T-helper 1 cell (primary cell): ENCODE results near the gene ATP6V1F.

ENCODE experiments used
- DNase-seq, 5 donors: peaks; one replicate each; pipeline ENCODE4 v3.0.0-alpha.2; 2012 to 2020

The ATP6V1F gene

DNA sequence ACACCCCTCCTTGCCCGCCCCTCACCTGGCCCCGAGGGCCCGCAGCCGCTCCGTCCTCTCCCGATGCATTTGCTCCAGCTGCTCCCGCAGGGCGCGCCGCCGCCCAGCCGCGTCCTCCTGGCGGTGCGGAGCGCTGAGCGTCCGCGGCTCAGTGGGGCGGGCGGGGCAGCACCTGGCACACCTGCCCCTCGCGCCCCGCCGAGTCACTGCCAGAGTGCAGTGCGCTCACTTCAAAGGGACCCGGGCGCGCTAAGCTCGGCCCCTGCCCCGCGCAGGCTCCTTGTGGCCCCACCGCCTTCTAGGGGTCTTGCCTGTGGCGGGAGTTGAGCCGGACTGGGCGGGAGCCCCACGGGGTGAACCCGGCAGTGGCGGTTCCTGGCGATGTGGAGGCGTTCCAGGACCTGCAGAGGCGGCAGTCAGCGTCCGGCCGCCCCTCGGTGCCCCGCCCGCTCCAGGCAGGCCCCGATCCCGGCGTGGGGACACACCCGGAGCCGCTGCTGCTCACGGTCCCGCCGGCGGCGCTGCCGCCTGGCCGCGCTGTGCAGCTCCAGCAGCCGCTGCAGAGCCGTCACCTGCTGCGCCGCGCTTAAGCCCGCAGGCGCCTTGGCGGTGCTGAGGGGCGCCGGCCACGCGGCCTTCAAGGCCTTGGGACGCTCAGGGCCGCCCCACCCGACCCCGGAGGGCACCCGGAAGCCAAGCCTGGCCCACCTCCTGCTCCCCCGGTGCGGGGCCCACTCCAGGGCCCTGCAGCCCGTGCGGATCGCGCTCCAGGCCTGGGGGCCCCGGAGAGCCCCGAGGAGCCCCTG is 6.7 kb downstream of the ATP6V1F start:
- peak in 4 of 5 donors; percentile 22 to 59 (median 33) for DNase-seq

DNA sequence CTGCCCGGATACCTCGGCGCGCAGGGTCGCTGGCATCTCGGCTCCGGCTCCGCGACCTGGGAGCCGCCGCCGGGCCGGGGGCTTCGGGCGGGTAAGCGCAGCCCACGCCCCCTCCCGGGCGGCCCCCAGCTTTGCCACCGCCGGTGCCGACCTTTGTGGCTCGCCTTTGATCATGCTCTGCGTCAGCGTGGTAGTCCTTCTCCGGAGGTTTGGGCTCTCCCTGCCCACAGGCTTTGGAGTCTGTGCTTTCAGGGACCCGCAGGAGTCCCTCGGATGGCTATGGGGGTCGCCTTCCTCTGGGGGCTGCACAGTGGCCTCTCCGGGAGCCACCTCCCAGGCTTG is 7.3 kb downstream of the ATP6V1F start:
- no peak for DNase-seq

DNA sequence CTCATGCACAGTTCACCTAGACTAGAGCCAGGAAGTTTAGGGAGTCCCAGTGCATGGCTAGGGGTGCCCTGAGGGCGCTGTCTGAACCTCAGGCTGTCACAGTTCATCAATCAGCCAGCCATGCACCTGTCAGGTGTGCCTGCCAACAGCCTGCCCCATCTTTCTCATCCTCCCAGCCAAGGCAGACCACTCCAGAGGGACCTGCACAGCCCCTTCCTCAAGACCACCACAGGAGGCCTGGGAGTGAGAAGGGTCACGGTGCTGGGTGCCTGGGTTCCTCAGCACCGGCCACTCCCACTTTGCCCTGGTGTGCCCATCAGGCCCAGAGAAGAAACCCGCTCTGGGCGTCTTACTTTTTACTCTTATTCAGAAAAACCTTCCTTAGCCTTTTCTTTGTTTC is 8.4 kb downstream of the ATP6V1F start:
- DNase-seq: no peak

DNA sequence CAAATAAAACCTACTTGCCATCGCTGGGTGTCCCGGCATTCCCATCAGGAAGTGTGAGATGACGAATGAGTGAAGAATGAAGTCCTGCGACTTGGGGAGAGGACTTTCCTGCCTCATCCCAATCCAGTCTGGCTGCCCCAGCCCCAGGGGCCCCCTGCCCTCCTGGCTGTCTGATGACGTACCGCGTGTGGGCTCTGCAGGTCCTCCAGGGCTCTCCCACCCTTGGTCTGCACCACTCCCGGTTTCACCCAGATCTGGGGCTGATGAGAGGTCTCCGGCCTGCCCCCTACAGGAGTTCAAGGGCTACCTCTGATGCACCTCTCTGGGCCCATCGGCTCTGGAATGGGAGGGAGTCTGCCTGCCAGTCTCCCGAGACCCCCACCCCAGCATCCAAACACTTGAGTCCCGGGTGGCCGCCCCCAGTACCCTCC is 9.8 kb downstream of the ATP6V1F start:
- DNase-seq: no peak

DNA sequence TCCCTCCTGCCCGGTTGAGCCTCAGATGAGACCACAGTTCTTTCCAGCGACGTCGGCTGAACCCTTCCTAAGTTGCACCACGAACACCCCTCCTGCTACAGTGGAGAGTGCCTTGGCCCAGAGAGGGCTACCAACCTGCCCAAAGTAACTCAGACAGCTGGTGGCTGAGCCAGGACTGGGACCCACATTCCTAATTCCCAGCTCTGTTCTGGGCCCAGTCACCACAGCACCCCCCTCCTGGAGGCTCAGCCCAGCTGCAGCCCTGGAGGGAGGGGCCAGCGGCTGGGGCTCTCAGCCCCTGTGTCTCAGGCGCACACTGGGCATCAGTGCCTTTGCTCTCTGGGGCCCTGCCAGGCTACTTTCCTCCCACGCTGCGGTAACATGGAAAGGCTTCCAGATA is 10.6 kb downstream of the ATP6V1F start:
- DNase-seq: no peak

DNA sequence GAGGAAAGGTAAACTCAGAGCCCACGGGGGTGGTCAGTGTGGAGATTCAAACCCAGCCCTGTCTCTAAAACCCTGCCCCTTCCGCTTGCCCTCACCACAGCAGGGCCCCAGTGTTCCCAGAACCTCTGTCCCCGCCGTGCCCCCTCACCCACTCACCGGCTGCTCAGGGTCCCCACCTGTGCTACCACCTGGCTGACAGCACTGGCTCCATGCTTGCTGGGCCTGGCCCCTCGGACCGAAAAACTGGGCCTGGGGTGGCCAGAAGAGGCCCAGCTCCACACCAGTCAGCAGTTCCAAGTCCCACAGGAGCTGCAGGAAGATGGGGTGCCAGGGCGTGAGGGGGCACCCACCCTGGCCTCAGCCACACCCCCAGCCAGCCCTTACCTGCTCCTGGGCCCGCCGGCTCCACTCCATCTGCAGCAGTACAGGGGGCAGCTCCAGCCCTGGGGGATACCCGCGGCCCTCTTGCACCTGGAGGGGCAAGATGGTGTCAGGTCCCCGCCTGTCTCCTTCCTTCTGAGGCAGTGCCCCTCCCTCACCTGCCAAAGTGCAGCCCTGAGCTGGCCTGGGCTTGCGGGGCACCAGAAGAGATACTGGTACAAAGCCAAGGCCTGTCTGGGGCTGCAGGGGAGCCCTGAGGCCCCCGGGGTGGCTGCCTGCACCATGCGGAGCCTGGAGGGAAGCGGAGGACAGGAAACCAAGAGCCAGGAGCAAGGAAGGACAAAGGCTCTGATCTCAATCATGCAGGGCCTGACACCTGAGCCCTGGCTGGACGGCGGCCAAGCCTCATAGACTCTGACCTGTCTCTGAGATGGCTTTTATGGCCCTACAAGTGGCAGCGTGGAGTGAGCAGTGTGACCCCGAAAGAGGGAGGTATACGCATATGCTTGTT is 11.7 kb downstream of the ATP6V1F start:
- DNase-seq: no peak

DNA sequence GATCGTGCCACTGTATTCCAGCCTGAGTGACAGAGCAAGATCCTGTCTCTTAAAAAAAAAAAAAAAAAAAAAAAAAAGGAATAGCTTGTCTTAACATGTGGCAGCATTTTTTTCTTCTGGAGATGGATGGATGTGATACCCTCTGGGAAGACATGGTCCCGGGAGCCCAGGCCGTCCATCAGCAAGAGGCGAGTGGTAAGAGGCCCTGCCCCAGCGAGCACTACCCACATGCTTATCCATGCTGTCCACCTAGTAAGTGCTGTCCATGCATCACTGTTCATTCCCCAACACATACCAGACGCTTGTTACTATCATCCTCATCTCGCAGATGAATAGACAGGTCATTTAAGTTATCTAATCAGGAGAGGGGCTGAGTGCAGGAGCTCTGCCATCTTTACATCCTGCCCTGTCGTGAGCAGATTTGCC is 12.9 kb downstream of the ATP6V1F start:
- DNase-seq: no peak

DNA sequence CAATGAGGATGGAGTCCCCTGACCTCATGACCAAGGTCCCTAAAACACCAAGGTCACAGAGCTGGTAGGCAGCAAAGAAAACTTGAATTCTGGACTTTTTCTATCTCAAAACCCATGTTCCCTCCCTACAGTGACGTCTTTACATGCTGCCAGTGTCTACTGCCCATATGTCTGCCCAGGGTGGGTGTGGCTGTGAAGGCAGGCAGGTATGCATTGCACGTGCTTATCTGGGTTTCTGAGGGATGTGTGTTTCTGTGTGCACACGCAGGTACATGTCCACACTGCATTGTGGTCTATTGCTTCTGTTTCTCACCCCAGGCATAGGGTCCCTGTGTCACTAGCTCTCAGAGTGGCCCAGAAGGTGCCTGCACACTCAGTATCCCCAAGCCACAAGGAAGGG is 13.5 kb downstream of the ATP6V1F start:
- DNase-seq: no peak

DNA sequence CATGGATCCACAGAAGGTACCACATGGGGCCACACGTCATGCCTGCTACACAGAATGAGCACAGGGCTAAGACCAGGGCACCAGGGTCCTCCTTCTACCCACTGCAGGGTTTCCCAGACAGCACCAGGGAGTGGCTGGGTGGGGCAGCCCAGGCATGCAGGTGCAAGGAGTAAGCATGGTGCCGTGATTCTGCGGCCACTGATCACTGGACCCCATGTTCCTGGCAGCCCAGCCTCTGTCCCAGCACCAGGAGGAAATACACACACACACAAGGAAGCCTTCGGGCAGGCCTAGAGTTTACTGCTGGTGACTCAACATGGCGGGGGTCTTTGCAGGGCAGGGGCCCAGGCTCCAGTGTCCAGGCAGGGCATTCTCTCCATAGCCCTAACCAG is 13.9 kb downstream of the ATP6V1F start:
- no peak for DNase-seq

DNA sequence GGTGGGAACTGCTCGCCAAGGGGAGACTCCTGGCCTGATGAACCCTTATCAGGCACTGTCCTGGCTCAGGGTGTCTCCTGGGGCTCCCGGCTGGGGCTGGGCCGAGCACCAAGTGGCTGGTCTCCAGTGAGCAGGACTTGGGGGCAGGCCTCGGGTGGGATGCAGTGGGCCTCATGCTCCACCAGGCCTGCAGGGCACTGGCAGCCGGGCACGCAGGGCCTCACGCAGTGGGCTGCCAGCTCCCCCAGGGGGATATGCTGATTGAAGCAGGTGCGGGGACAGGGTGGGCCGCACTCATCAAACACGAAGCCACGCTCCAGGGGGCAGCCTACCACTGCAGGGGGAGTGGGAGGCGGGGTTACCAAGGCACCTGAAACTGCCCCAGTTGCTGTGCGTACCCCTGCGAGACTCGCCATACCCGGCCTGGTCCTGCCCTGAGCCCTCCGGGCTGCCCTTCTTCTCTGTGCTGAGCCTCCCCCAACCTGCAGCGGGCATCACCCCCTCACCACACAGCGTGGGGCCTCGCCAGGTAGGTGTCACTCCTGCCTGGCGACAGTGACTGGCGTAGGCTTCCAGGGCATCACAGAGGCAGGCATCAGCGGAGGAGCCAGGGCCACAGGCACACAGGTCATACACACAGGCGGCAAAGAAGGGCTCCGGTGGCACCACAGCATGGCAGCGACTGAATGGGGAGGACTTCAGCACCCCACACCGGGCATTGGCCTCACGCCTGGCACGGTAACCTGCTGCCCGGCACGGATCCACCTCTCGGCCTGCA is 14.5 kb downstream of the ATP6V1F start:
- DNase-seq: no peak

DNA sequence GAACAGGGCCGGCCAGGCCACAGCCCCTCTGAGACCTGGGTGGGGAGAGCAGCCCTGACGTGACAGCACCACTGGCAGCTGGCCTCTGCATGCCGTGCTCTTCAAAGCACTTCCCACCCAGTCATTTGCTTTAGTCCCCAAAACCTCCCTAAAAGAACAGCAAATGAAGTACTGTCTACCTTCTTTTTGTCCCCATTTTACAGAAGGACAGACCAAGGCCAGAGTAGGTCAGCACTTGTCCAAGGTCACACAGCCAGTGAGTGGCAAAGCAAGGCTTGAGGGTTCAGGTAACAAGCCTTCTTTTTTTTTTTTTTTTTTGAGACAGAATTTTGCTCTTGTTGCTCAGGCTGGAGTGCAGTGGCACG is 15.1 kb downstream of the ATP6V1F start:
- DNase-seq: no peak

DNA sequence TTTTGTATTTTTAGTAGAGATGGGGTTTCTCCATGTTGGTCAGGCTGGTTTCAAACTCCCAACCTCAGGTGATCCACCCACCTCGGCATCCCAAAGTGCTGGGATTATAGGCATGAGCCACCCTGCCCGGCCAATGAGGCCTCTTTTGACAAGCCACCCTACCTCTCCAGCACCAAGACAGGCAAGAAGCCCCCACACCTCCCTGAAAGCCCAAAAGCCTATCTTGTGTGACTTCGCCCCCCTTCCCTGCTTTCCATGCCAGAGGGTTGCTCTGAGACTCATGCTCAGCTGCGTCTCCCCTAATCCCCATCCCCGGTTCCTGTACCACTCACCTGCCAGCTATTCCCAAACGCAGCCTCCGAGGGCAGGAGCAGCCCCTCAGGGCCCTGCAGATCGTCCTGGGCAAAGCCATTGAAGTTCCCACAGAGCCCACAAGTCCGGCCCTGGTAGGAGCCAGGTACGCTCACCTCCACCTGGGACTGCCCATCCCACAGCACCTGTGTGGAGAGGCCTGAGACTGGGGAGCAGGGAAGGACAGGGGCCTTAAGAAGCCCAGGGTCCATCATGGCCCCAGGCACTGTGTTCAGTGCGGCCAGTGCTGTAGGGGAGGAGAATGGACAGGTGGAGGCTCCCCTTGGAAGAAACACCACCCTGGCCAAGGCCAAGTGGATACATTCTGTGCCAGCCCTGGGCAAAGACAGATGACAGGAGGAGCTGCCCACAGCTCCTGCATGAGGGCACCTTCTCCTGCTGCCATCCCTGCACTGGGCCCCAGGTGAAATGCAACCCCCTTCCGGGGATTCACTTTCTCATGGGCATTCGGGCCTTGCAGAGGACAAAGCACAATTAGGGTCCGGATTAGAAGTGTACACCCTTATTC is 15.8 kb downstream of the ATP6V1F start:
- DNase-seq: no peak

DNA sequence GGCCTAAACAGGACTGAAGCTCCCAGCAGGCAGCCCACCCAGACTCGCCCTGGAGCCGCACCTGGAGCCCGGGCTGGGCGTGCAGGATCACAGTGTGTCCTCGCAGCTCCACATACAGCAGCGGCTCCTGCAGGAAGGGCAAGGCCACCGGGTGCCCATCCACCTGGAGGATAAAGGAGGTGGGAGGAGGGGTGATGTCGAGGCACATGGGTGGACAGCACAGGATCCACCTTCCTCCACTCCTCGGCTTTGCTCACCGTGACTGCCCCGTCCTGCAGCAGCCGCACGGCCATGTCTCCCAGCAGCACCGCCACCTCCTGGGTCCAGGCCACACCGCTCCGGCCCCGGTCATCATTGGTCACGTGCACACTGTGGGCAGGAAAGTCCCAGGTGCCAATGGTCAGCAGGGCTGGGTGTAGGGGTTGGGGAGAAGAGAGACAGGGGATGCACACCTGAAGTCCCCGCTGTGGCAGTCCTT is 16.8 kb downstream of the ATP6V1F start:
- DNase-seq: no peak

DNA sequence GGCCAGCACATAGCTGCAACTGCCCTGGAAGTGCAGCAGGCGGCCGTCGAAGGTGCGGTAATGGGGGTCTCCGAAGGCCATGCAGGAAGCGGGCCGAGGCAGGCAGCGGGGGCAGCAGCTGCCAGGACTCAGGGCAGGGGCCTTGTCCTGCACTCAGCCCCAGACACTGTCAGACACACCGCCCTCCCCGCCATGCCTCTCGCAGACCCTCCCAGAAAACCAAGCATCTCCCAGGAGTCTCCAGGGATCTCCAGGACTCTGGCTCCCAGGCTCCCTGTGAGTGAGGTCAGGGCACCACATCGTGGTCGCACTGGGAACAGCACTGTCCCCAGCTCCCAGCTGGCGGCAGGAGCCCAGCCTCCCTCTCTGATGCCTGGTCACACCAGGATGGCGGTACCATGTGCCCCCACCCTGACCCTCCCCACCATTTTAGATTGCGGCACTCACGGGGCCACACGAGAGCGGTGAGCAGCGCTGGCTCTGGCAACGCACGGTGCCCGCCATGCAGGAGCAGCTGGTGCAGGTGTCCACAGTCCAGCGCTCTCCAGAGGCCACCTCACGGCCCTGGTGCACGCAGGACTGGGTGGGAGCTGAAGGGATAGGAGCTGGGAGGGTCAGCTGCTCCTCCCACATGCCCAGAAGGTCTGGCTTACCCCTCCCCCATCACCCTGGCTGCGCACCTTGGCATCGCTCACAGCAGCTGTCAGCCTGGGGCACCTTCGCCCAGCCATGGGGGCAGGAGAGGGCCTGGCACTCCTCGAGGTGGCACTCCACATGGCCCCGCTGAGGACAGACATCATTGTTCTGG is 17.5 kb downstream of the ATP6V1F start:
- DNase-seq: no peak

DNA sequence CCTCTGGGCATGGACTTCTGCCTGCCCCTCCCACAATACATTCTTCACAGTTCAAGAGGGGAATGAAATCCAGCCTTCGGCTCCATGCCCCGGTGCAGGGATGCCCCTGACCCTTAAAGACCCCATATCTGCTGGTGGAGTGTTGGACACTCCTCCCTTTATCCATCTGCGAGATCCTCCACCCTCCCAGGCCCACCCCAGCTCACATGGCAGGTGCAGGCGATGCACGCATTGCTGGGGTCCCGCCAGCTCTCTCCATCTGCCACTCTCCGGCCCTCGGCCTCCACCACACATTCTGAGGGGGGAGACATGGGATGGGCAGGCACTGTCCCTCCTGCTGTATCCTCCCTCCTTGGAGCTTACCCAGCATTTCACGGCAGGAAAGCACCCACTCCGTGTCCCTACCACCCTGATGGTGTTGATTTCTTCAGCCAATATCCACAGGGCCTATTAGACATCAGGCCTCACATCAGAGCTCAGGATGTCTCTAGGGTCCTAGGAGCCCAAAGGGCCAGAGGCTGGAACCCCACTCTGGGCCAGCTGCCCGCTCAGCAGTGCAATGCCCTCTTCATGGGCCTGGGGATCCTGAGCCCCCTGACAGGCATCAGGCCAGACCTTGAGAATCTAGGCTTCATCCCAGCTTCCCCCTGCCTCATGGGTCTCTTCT is 18.3 kb downstream of the ATP6V1F start:
- no peak for DNase-seq

DNA sequence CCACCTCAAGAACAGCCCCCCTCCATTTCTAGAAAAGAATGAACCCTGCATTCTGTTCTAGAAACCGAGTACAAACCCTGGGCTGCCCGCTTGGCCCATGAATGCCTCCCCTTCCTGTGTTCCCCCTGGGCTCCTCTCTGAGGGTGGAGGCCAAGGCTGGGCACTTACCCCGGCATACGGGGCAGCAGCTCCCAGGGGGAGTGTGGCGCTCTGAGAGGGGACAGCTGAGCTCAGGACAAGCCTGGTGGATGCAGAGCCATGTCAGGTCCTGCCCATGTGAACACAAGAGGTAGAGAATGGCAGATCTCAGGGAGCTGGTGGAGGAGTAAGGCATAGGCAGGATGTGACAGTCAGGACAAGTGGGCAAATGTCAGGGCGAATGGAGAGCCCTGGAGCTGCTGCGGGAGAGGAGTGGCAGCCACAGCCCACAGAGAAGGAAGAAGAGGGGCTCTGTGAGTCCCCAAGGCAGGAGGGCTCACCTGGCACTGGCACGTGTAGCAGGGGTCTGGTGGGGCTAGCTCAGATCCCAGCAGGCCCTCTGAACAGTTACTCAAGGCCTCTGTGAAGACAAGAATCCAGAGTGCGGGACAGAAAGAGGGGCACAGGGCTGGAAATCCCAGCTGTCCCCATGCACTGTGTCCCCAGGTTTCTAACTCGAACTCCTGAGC is 18.9 kb downstream of the ATP6V1F start:
- DNase-seq: no peak

DNA sequence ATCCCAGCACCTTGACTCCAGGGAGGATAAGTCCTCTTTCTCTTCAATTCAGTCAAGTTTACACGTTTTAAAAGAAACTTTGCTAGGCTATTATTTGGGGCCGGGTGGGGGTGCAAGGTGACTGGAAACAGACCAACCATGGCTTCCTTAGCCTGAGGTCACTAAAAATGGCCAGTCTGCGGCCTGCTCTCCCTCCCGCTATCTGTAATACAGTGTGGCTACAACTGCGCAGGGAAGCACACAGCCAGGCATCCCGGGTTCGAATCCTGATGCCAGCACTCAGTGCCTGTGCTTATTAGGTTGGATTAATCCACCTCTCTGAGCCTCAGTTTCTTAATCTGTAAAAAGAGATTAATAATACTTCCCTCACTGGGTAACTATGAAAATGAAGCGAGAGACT is 19.5 kb downstream of the ATP6V1F start:
- no peak for DNase-seq

DNA sequence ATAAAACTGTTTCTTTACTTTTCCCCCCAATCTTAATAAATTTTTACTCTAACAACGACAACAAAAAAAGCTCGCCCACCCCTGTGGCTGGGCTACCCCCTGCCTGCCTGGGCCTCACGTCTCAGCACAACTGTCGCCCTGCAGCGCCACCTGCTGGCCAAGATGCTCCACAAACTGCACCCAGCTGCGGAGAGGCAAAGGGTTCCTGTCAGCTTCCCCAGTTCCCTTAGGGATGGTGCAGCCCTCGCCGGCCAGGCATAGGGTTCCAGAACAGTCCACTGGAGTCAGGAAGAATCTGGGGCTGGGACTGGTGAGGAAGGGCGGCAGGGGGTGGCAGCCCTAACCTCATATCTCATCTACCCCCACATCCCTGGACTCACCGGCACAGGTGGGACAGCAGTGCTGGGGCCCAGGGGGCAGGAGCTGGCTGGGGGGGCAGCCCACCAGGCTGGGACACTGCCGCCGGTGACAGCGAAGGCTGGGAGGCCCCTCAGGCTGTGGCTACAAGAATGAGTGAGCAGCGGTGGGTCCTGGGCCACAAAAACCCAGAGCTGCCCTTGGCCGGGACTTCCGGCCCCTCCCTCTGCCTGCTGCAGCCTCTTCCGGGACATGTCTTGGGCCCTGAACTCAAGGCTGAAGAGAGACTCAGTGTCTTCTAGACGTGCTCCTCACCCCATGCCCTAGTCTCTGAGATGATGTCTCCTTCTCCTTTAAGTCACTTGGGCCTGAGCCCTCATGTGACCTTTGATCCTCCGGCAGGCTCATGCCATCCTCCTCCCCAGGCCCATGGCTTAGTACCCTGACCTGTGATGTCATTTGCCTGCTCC is 21.2 kb downstream of the ATP6V1F start:
- DNase-seq: peak; percentile 59 to 82 (median 71)
